Kidney glomerular epithelial cell (primary cell): ENCODE measurements around the gene CHST1.

Source experiments
- DNase-seq: peaks from one replicate; lab custom pipeline; 2025; lab: John Stamatoyannopoulos, UW

Gene CHST1

GRCh38 chr11:45660729-45661438, 4.5 kb downstream of the CHST1 start:
- DNase-seq = no peak

- DNase-seq = no peak
These were observed 5.6 kb downstream of the CHST1 start for GRCh38 chr11:45659818-45660160.

- DNase-seq = no peak
These were observed 6.2 kb downstream of the CHST1 start for GRCh38 chr11:45659031-45659817.

- no peak for DNase-seq
These were observed 7.0 kb downstream of the CHST1 start for GRCh38 chr11:45658292-45658991.

GRCh38 chr11:45657496-45658260, 7.7 kb downstream of the CHST1 start:
- no peak for DNase-seq

GRCh38 chr11:45655831-45656230, 9.6 kb downstream of the CHST1 start:
- DNase-seq = no peak

GRCh38 chr11:45655347-45655756, 10.1 kb downstream of the CHST1 start:
- peak; percentile 36 for DNase-seq

- DNase-seq = no peak
These were observed 10.5 kb downstream of the CHST1 start for GRCh38 chr11:45655012-45655283.

GRCh38 chr11:45654231-45655011, 11.0 kb downstream of the CHST1 start:
- no peak for DNase-seq

- no peak for DNase-seq
These were observed 12.1 kb downstream of the CHST1 start for GRCh38 chr11:45653277-45653676.

- DNase-seq = no peak
These were observed 12.6 kb downstream of the CHST1 start for GRCh38 chr11:45652781-45653180.

GRCh38 chr11:45651841-45652749, 13.3 kb downstream of the CHST1 start:
- no peak for DNase-seq

GRCh38 chr11:45651156-45651555, 14.3 kb downstream of the CHST1 start:
- no peak for DNase-seq

GRCh38 chr11:45650166-45651095, 15.0 kb downstream of the CHST1 start:
- no peak for DNase-seq

- no peak for DNase-seq
These were observed 15.8 kb downstream of the CHST1 start for GRCh38 chr11:45649544-45650165.

GRCh38 chr11:45648931-45649330, 16.5 kb downstream of the CHST1 start:
- no peak for DNase-seq

- no peak for DNase-seq
These were observed 17.6 kb downstream of the CHST1 start for GRCh38 chr11:45647786-45648185.

GRCh38 chr11:45647329-45647728, 18.1 kb downstream of the CHST1 start:
- no peak for DNase-seq
